SU-DHL-6 (cell line): ENCODE measurements around the gene ARID5B.

Experiments
- H2AFZ ChIP-seq: fragments of 200-600 bp; sonication (generic); 2 replicates; pipeline ENCODE4 v1.6.1; 2014; ENCODE audit warnings: low read depth, mild to moderate bottlenecking, moderate library complexity, mixed read lengths, antibody characterized with exemption, low read length; ENCODE audit not compliant: severe bottlenecking
- H3F3A ChIP-seq: fragments of 200-600 bp; shearing (Covaris generic); 2 replicates; pipeline ENCODE4 v1.6.0; 2016; ENCODE audit warnings: antibody characterized with exemption, mild to moderate bottlenecking; ENCODE audit not compliant: insufficient read depth
- H3K27ac ChIP-seq: fragments of 200-600 bp; sonication (generic); 2 replicates; pipeline ENCODE4 v1.5.1; 2016; ENCODE audit warnings: low read depth, mild to moderate bottlenecking, low read length, moderate library complexity, mixed read lengths
- H3K27me3 ChIP-seq: fragments of 200-600 bp; sonication (generic), shearing (Covaris generic); 2 replicates; pipeline ENCODE4 v1.6.0; 2014; ENCODE audit warnings: mild to moderate bottlenecking, low read length
- H3K36me3 ChIP-seq: fragments of 200-600 bp; sonication (generic); 2 replicates; pipeline ENCODE4 v1.6.1; 2014; ENCODE audit warnings: mild to moderate bottlenecking, low read length, mixed read lengths
- H3K4me2 ChIP-seq: fragments of 300-600, 200-600 bp; shearing (Covaris generic), sonication (generic); 2 replicates; pipeline ENCODE4 v1.6.0; 2014; ENCODE audit warnings: low read length, low read depth, mild to moderate bottlenecking; ENCODE audit not compliant: poor library complexity, severe bottlenecking
- H3K4me3 ChIP-seq: fragments of 200-600 bp; sonication (generic); 2 replicates; pipeline ENCODE4 v1.5.1; 2014; ENCODE audit warnings: antibody characterized with exemption, low read length, mild to moderate bottlenecking, mixed read lengths; ENCODE audit not compliant: insufficient read depth, poor library complexity, severe bottlenecking
- H3K79me2 ChIP-seq: fragments of 200-600 bp; sonication (generic); 2 replicates; pipeline ENCODE4 v1.6.1; 2014; ENCODE audit warnings: mild to moderate bottlenecking, low read length, moderate library complexity; ENCODE audit not compliant: insufficient read depth
- H3K9ac ChIP-seq: fragments of 200-600 bp; sonication (generic); 2 replicates; pipeline ENCODE4 v1.7.0; 2014; ENCODE audit warnings: mild to moderate bottlenecking, low read length
- H3K9me2 ChIP-seq: fragments of 200-600 bp; sonication (generic); replicated peaks from 2 replicates; pipeline ENCODE4 v1.6.1; 2014; ENCODE audit warnings: low read length; ENCODE audit not compliant: insufficient read depth
- H3K9me3 ChIP-seq: fragments of 200-600 bp; sonication (generic); 2 replicates; pipeline ENCODE4 v1.6.1; 2014; ENCODE audit warnings: low read length, mixed read lengths; ENCODE audit not compliant: insufficient read depth
- H4K20me1 ChIP-seq: fragments of 200-600 bp; sonication (generic); 2 replicates; pipeline ENCODE4 v1.6.1; 2014; ENCODE audit warnings: low read depth, mild to moderate bottlenecking, antibody characterized with exemption, low read length, moderate library complexity, mixed read lengths
- EZH2phosphoT487 ChIP-seq: fragments of 200-600 bp; sonication (generic), shearing (Covaris generic); conservative IDR thresholded peaks from 2 replicates; pipeline ENCODE4 v1.6.1; 2018; ENCODE audit warnings: mild to moderate bottlenecking, antibody characterized with exemption, low read length, moderate library complexity, mixed read lengths
- TF ChIP-seq, protein P1 (sequence below): fragments of 200-600 bp; sonication (generic); IDR thresholded peaks from one replicate; pipeline ENCODE4 v1.5.1; 2017; ENCODE audit warnings: antibody characterized with exemption, mild to moderate bottlenecking, low read length, moderate library complexity; ENCODE audit not compliant: insufficient read depth, poor library complexity, severe bottlenecking

The ARID5B gene

GRCh38 chr10:61958805-61959204 lies 57.3 kb downstream of the ARID5B start:
- Histone ChIP-seq H3K4me2 (peak overlapping the region; percentile 89), H4K20me1 (no peaks in the 10 kb centered on the region), H3F3A (peaks cover 78% of the 10 kb centered on the region)

GRCh38 chr10:61959814-61960213 lies 58.3 kb downstream of the ARID5B start:
- Histone ChIP-seq H3K9ac (peak overlapping the region; percentile 54), H3K79me2 (peaks cover 62% of the 10 kb centered on the region)

More at GRCh38 chr10:61958805-61959204, 57.3 kb downstream of the ARID5B start:
- peak overlapping the region; percentile 99 for H3K27ac ChIP-seq
- no peaks in the 10 kb centered on the region for H3K9me2 ChIP-seq
- H3K9ac ChIP-seq, result peak overlapping the region; percentile 54
- peaks cover 60% of the 10 kb centered on the region for H3K79me2 ChIP-seq
- H3K4me3 ChIP-seq, result no peak overlapping the region
- no peak overlapping the region for H2AFZ ChIP-seq
- H3K27me3 ChIP-seq, result no peaks in the 10 kb centered on the region
- H3K9me3 ChIP-seq, result no peaks in the 10 kb centered on the region
- TF ChIP-seq, protein P1, sequence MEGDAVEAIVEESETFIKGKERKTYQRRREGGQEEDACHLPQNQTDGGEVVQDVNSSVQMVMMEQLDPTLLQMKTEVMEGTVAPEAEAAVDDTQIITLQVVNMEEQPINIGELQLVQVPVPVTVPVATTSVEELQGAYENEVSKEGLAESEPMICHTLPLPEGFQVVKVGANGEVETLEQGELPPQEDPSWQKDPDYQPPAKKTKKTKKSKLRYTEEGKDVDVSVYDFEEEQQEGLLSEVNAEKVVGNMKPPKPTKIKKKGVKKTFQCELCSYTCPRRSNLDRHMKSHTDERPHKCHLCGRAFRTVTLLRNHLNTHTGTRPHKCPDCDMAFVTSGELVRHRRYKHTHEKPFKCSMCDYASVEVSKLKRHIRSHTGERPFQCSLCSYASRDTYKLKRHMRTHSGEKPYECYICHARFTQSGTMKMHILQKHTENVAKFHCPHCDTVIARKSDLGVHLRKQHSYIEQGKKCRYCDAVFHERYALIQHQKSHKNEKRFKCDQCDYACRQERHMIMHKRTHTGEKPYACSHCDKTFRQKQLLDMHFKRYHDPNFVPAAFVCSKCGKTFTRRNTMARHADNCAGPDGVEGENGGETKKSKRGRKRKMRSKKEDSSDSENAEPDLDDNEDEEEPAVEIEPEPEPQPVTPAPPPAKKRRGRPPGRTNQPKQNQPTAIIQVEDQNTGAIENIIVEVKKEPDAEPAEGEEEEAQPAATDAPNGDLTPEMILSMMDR, result no peak
- TF ChIP-seq EZH2phosphoT487, result no peak
- 0 out of 2 replicates have a peak, but pooled peaks cover 4% of the 10 kb centered on the region for H3K36me3 ChIP-seq

DNA sequence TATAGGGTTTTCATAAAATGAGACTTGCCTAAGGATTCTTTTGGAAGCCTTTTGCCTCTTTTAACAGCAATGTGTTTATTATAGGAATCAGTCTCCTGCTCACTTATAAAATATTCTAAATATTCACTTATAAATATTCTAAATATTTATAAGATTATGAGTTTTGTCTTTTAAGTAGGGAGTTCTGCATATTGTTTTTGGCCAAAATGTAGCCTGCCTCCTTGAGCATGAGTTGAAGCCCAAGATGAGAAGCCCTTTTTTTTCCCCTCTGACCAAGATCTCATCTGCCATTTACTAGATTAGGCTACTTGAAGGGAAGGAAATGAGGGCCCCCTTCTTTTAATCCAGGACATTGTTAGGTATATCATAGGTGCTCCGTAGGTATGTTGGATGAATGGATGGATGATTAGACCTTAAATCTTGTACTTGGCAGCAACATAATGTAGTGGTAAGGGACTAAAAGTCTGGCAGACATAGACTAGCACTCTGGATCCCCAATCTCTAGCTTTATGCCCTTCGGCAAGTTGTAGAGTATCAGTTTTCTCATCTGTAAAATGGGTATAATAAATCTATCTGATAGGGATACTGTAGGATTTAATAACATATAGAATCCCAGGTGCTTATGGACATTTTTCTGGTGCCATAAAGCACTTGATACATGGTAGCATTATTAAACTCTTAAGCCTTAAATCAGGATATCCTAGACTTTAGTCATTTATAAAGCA lies 59.1 kb downstream of the ARID5B start:
- Histone ChIP-seq H3K27ac (peak overlapping the region; percentile 99), H3K9me3 (no peaks in the 10 kb centered on the region), H4K20me1 (no peaks in the 10 kb centered on the region), H3F3A (peaks cover 88% of the 10 kb centered on the region), H3K27me3 (no peaks in the 10 kb centered on the region), H3K4me2 (peak overlapping the region; percentile 89), H3K36me3 (0 out of 2 replicates have a peak, but pooled peaks cover 4% of the 10 kb centered on the region), H3K79me2 (peaks cover 63% of the 10 kb centered on the region), H3K4me3 (no peak overlapping the region), H2AFZ (no peak overlapping the region), H3K9ac (peak overlapping the region; percentile 54), H3K9me2 (no peaks in the 10 kb centered on the region)
- TF ChIP-seq, protein P1, result no peak
- no peak for TF ChIP-seq EZH2phosphoT487

More at GRCh38 chr10:61959814-61960213, 58.3 kb downstream of the ARID5B start:
- Histone ChIP-seq H3K4me2 (peak overlapping the region; percentile 89), H4K20me1 (no peaks in the 10 kb centered on the region), H3K9me2 (no peaks in the 10 kb centered on the region), H3F3A (peaks cover 88% of the 10 kb centered on the region), H3K27ac (peak overlapping the region; percentile 99), H3K4me3 (peak overlapping the region; percentile 4), H3K27me3 (no peaks in the 10 kb centered on the region), H3K9me3 (no peaks in the 10 kb centered on the region), H3K36me3 (0 out of 2 replicates have a peak, but pooled peaks cover 4% of the 10 kb centered on the region), H2AFZ (no peak overlapping the region)
- TF ChIP-seq, protein P1, result no peak
- no peak for TF ChIP-seq EZH2phosphoT487
